HepG2 (cell line): ENCODE measurements around the gene GPR162. TPM values are rescaled to one million over a fixed set of nuclear protein-coding genes. Genes with fewer than 3 reads are reported as not detected.

Source experiments
- BCL6 ChIP-seq: IDR thresholded peaks from 2 replicates; pipeline ENCODE4 v1.6.1; 2016; ENCODE audit warnings: missing genetic modification reagents, missing compliant biosample characterization
- E2F2 ChIP-seq: sonication (generic); formaldehyde crosslinking; IDR thresholded peaks from 2 replicates; pipeline ENCODE4 v1.4.0; 2020; ENCODE audit warnings: missing genetic modification reagents, borderline replicate concordance
- GABPA ChIP-seq, 2 experiments: IDR thresholded peaks; 2 replicates each; pipeline ENCODE4 v1.6.1; 2011 to 2016; ENCODE audit warnings: low read depth in 2 of 2, low read length in 1 of 2, missing biosample characterization in 1 of 2, missing genetic modification characterization in 1 of 2
- ISL2 ChIP-seq: sonication (generic); formaldehyde crosslinking; IDR thresholded peaks from 2 replicates; pipeline ENCODE4 v1.5.0; 2020; ENCODE audit warnings: missing genetic modification reagents
- KLF16 ChIP-seq, 2 experiments: sonication (generic) in 1 of 2; formaldehyde crosslinking in 1 of 2; IDR thresholded peaks; 2 replicates each; pipeline versions ENCODE4 v1.6.1 to v1.8.0; 2016 to 2023; ENCODE audit warnings: missing genetic modification reagents in 2 of 2, missing compliant biosample characterization in 1 of 2
- LCORL ChIP-seq, 2 experiments: fragments of 450-650 bp in 1 of 2; sonication (generic) in 1 of 2; formaldehyde crosslinking in 1 of 2; IDR thresholded peaks; 2 replicates each; pipeline versions ENCODE4 v1.5.0 to v1.6.1; 2017 to 2020; ENCODE audit warnings: antibody characterized with exemption in 1 of 2, missing genetic modification reagents in 1 of 2
- MATR3 ChIP-seq: sonication (generic); formaldehyde crosslinking; IDR thresholded peaks from 2 replicates; pipeline ENCODE4 v1.4.0; 2020; ENCODE audit warnings: missing genetic modification reagents
- MEF2D ChIP-seq: sonication (generic); formaldehyde crosslinking; IDR thresholded peaks from 2 replicates; pipeline ENCODE4 v1.5.1; 2020; ENCODE audit warnings: mild to moderate bottlenecking, missing genetic modification reagents
- PITX1 ChIP-seq: sonication (generic); formaldehyde crosslinking; IDR thresholded peaks from 2 replicates; pipeline ENCODE4 v1.5.1; 2020; ENCODE audit warnings: mild to moderate bottlenecking, missing genetic modification reagents
- RFXAP ChIP-seq: sonication (generic); formaldehyde crosslinking; IDR thresholded peaks from 2 replicates; pipeline ENCODE4 v1.4.0; 2020; ENCODE audit warnings: missing genetic modification reagents, borderline replicate concordance
- SMYD3 ChIP-seq: sonication (generic); formaldehyde crosslinking; IDR thresholded peaks from 2 replicates; pipeline ENCODE4 v1.8.1; 2023; ENCODE audit warnings: mild to moderate bottlenecking, missing genetic modification reagents
- TARDBP ChIP-seq: sonication (generic); formaldehyde crosslinking; IDR thresholded peaks from 2 replicates; pipeline ENCODE4 v1.8.0; 2022; ENCODE audit warnings: mild to moderate bottlenecking, missing genetic modification reagents
- ZNF180 ChIP-seq: sonication (generic); formaldehyde crosslinking; IDR thresholded peaks from 2 replicates; pipeline ENCODE4 v1.4.0; 2020; ENCODE audit warnings: low read depth, missing genetic modification reagents, borderline replicate concordance
- ZNF576 ChIP-seq: sonication (generic); formaldehyde crosslinking; IDR thresholded peaks from 2 replicates; pipeline ENCODE4 v1.4.0; 2020; ENCODE audit warnings: mild to moderate bottlenecking, missing genetic modification reagents
- ZNF616 ChIP-seq: sonication (generic); formaldehyde crosslinking; IDR thresholded peaks from 2 replicates; pipeline ENCODE4 v1.5.0; 2020; ENCODE audit warnings: low read depth, mild to moderate bottlenecking, missing genetic modification reagents
- ZNF747 ChIP-seq: sonication (generic); formaldehyde crosslinking; IDR thresholded peaks from 2 replicates; pipeline ENCODE4 v1.8.1; 2023; ENCODE audit warnings: missing genetic modification reagents, mild to moderate bottlenecking, borderline replicate concordance
- ZNF770 ChIP-seq: sonication (generic); formaldehyde crosslinking; IDR thresholded peaks from 2 replicates; pipeline ENCODE4 v1.5.0; 2020; ENCODE audit warnings: mild to moderate bottlenecking, missing genetic modification reagents
- ZNF800 ChIP-seq: sonication (generic); formaldehyde crosslinking; IDR thresholded peaks from 2 replicates; pipeline ENCODE4 v1.4.0; 2020; ENCODE audit warnings: missing genetic modification reagents
- polyA plus RNA-seq, 8 experiments: library from polyadenylated mRNA; depleted of rRNA in 3 of 8; stranded (reverse) in 7 of 8; unstranded in 1 of 8; fragments of >200 nt; fragmentation: Illumina TruSeq in 4 of 8; extraction: Trizol in 4 of 8; gene quantifications; 2 replicates each; pipeline versions ENCODE4 v1.2.1 to v1.2.3, GENCODE V29; 2011 to 2016; ENCODE audit warnings: low read depth in 4 of 8, missing spikeins in 1 of 8, mixed read lengths in 1 of 8; ENCODE audit not compliant: insufficient read depth in 1 of 8
- total RNA-seq, 5 experiments: library from RNA; depleted of rRNA; stranded (reverse); fragments of >200 nt; fragmentation: Illumina TruSeq; extraction: Trizol; gene quantifications; 2 replicates each; pipeline ENCODE4 v1.2.3, GENCODE V29; 2016; ENCODE audit warnings: low read depth in 1 of 5
- TF ChIP-seq, protein P1 (sequence below): IDR thresholded peaks from 2 replicates; pipeline ENCODE4 v1.6.1; 2016; ENCODE audit warnings: control low read depth
- TF ChIP-seq, protein P2 (sequence below): IDR thresholded peaks from 2 replicates; pipeline ENCODE4 v1.6.1; 2016; ENCODE audit warnings: missing genetic modification reagents, missing compliant biosample characterization

The GPR162 gene
- total and polyA plus RNA-seq, 2 of the 13 experiments (the other 11 are each of a cell fraction or from before 2014, with no cell fraction given) = 0.08 TPM; not detected in 1

DNA sequence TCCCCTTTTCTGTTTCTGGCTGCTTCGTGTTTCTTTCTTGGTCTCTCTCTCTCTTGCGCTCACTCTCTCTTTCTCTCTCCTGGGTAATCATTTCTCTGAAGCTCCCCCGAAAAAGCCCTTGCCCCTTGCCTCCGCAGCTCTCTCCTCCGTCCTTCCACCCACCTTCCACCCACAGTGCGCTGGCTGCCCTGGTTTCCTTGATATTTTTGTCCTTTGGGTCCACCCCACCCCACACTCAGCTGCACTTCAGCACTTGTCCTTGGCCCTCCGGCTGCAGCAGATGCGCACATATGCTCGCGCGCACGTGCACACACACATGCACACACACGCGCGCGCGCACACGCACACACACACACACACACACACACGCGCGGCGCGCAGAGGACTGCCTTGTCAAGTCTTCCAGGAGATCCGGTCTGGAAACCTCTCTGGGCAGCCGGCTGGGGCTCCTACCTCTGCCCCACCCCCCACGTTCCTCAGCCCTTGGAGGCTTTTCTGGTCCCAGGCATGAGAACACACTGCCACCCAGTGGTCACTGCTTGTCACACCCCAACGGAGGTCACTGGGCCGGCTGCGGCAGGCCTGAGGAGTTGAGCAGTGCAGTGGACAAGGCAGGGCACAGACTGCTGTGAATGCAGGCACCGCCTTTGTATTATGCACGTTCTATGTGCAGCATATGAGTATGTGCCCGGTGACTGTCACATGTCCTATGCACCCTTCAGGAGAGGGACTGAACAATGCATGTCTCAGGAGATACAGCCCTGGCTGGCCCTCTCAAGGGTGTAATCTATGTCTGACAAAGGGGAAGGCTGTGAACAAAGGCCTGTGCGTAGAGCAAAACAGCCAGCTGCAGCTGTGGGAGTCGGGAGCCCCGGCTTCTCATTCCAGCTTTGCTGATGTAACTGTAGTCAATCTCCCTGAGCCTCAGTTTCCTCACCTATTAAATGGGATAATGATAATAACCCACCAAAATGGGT, 42.8 kb upstream of the GPR162 start (continued):
- TF ChIP-seq GABPA (IDR thresholded peaks at IDR 0.05; ENCODE audit: low read depth, low read length) (no peak), GABPA (CRISPR knock-in tag; IDR thresholded peaks at IDR 0.05; ENCODE audit: low read depth) (peak; percentile 58; the same call in 1 of the 2 replicates), ZNF616 (peak; percentile 86), PITX1 (peak; percentile 84; the same call in 1 of the 2 replicates), ZNF770 (CRISPR knock-in tag) (peak; percentile 29; the same call in 1 of the 2 replicates), ZNF747 (CRISPR knock-in tag) (0 out of 2 replicates have a peak, but pooled peaks have one; percentile 42), E2F2 (no peak), MEF2D (CRISPR knock-in tag) (peak; percentile 74; the same call in 1 of the 2 replicates), ZNF576 (0 out of 2 replicates have a peak, but pooled peaks have one; percentile 43), LCORL (IDR thresholded peaks at IDR 0.05) (no peak), LCORL (CRISPR knock-in tag; IDR thresholded peaks at IDR 0.05) (peak; percentile 74; the same call in 1 of the 2 replicates), ISL2 (CRISPR knock-in tag) (peak; percentile 68; the same call in 1 of the 2 replicates), TARDBP (CRISPR knock-in tag) (peak; percentile 93; the same call in 1 of the 2 replicates), KLF16 (CRISPR knock-in tag; IDR thresholded peaks at IDR 0.05) (peak in 1 of 2 experiments; percentile 87; a peak in 2 of 4 replicates), BCL6 (CRISPR knock-in tag) (peak; percentile 65; the same call in 1 of the 2 replicates), SMYD3 (no peak; the same call in 1 of the 2 replicates), RFXAP (CRISPR knock-in tag) (no peak), ZNF180 (no peak), ZNF800 (CRISPR knock-in tag) (0 out of 2 replicates have a peak, but pooled peaks have one; percentile 57), MATR3 (no peak)
- TF ChIP-seq, protein P1, sequence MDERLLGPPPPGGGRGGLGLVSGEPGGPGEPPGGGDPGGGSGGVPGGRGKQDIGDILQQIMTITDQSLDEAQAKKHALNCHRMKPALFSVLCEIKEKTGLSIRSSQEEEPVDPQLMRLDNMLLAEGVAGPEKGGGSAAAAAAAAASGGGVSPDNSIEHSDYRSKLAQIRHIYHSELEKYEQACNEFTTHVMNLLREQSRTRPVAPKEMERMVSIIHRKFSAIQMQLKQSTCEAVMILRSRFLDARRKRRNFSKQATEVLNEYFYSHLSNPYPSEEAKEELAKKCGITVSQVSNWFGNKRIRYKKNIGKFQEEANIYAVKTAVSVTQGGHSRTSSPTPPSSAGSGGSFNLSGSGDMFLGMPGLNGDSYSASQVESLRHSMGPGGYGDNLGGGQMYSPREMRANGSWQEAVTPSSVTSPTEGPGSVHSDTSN (CRISPR knock-in tag) = no peak
- TF ChIP-seq, protein P2, sequence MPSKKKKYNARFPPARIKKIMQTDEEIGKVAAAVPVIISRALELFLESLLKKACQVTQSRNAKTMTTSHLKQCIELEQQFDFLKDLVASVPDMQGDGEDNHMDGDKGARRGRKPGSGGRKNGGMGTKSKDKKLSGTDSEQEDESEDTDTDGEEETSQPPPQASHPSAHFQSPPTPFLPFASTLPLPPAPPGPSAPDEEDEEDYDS (CRISPR knock-in tag) = peak; percentile 46; the same call in 1 of the 2 replicates
